WI38 (cell line): Measurements from ENCODE around the gene USB1.
A peak's percentile ranks its signal among the peaks of the same experiment; 100 is the strongest.

ENCODE experiments used
- H3K4me3 ChIP-seq: 2 replicates; pipeline ENCODE4 v1.5.1; 2011; ENCODE audit warnings: low read depth, mild to moderate bottlenecking, control low read depth, low read length
- TF ChIP-seq, protein P1 (sequence below): IDR thresholded peaks from 2 replicates; pipeline ENCODE4 v1.5.1; 2012; ENCODE audit warnings: low read depth, mild to moderate bottlenecking, control low read depth, low read length

The USB1 gene

DNA sequence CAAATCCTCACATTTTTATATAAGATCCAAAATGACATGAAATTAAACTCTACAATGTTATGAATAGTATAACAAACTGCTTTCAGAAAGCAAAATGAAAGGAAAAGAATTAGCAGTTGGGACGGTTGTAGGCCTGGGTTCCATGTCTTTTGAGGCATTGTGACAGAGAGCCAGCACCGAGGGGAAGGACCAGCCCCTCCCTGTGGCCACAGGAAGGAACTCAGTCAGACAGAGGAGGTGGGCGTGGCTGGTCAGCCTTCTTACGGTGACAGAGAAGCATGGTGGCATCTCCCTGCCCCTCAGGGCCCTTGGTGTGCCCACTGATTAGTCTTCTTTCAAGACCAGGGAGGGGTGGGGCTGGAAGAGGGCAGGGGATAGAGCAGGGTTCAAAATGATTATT lies 6.4 kb upstream of the USB1 start:
- no peak overlapping the region for H3K4me3 ChIP-seq
- TF ChIP-seq, protein P1, sequence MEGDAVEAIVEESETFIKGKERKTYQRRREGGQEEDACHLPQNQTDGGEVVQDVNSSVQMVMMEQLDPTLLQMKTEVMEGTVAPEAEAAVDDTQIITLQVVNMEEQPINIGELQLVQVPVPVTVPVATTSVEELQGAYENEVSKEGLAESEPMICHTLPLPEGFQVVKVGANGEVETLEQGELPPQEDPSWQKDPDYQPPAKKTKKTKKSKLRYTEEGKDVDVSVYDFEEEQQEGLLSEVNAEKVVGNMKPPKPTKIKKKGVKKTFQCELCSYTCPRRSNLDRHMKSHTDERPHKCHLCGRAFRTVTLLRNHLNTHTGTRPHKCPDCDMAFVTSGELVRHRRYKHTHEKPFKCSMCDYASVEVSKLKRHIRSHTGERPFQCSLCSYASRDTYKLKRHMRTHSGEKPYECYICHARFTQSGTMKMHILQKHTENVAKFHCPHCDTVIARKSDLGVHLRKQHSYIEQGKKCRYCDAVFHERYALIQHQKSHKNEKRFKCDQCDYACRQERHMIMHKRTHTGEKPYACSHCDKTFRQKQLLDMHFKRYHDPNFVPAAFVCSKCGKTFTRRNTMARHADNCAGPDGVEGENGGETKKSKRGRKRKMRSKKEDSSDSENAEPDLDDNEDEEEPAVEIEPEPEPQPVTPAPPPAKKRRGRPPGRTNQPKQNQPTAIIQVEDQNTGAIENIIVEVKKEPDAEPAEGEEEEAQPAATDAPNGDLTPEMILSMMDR: peak; percentile 42

DNA sequence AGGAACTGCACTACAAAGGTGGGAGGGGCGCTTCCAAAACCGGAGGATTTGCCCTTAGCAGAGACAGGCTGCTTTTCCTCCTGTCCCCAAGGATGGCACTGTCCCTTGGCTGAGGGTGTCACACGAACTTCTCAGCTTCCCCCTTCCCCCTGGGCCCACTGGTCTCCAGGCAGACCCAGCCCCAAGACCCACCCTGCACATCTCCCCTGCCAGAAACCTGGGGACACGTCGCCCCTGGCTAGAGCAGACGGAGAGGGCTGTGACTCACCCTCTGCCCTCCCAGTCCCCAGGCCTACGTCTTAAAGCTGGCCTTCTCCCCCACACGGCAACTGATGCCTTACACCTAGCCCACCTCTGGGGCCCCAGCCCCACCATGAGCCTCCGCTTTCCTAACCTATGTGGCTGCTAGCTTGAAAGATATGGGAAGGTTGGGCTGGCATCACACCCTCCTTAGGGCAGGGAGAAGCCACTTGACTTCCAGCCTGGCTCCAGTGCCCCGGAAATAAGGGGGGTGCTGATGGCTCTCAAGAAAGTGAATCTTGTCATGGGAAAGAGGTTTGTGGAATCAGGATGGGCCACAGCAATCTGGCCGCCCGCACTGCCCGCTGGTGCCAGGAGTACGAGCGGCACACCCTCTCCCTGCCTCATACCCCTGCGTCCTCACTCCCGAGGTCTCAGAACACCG lies 5.3 kb upstream of the USB1 start:
- TF ChIP-seq, protein P1: no peak
- no peak overlapping the region for H3K4me3 ChIP-seq

GRCh38 chr16:57996406-57997175 lies 4.6 kb upstream of the USB1 start:
- TF ChIP-seq, protein P1: no peak
- no peak overlapping the region for H3K4me3 ChIP-seq

GRCh38 chr16:57997176-57997527 lies 4.1 kb upstream of the USB1 start:
- H3K4me3 ChIP-seq: no peak overlapping the region
- TF ChIP-seq, protein P1: no peak

- no peak overlapping the region for H3K4me3 ChIP-seq
- TF ChIP-seq, protein P1: no peak
Measured at GRCh38 chr16:57997528-57998265, 3.5 kb upstream of the USB1 start.

DNA sequence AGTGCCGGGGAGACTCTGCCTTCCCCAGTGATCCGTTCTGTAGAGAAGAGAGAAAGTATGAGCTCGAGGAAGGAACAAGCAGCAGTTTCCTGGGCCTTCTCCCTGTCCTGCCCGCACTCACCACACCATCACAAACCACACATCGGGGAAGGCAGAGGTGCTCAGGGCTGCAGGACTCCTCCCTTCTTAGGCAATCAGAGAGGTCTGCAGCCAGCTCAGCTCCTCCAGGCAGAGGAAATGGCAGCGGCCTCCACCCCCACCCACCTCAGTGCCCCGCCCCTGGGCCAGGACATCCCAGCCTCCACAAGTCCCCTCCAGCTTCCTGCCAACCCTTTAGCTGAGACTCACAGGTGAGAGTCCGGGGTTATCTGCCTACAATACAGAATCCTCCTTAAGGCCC lies 2.7 kb upstream of the USB1 start:
- no peak overlapping the region for H3K4me3 ChIP-seq
- TF ChIP-seq, protein P1: no peak

- H3K4me3 ChIP-seq: peak overlapping the region; percentile 65
- TF ChIP-seq, protein P1: no peak
Measured at GRCh38 chr16:57998992-57999365, 2.2 kb upstream of the USB1 start.
